Transverse colon (tissue), 4 donors: Measurements from ENCODE around the gene RGL3. TPM values are rescaled to one million over a fixed set of nuclear protein-coding genes. Genes with fewer than 3 reads are reported as not detected.
A peak's percentile ranks its signal among the peaks of the same experiment; 100 is the strongest.
"Not testable (repeated sequence)": the region's sequence is repeated elsewhere in the genome, so short reads cannot be mapped to it uniquely, and the experiment has no call there.

Source experiments
- DNase-seq: peaks from one replicate; pipeline ENCODE4 v3.0.0-alpha.2; 2019
- H3K27ac ChIP-seq, 4 donors: fragments of 200-600 bp; sonication (generic); 2 replicates each; pipeline ENCODE4 v1.5.1; 2016 to 2018; ENCODE audit warnings: inconsistent platforms in 4 of 4
- H3K27me3 ChIP-seq: fragments of 200-600 bp; sonication (generic); 2 replicates; pipeline ENCODE4 v1.5.1; 2017; ENCODE audit warnings: inconsistent platforms
- H3K36me3 ChIP-seq, 4 donors: fragments of 200-600 bp; sonication (generic); 2 replicates each; pipeline ENCODE4 v1.5.1; 2017 to 2019; ENCODE audit warnings: inconsistent platforms in 4 of 4
- H3K4me1 ChIP-seq, 4 donors: fragments of 200-600 bp; sonication (generic); 2 replicates each; pipeline ENCODE4 v1.5.1; 2017 to 2020; ENCODE audit warnings: inconsistent platforms in 4 of 4
- H3K4me3 ChIP-seq, 4 donors: fragments of 200-600 bp; sonication (generic); 1 replicate in 1 of 4; 2 replicates in 3 of 4; pipeline versions ENCODE4 v1.5.1 to v1.6.1; 2017 to 2019; ENCODE audit warnings: inconsistent platforms in 4 of 4
- H3K9me3 ChIP-seq, 2 donors: fragments of 200-600 bp; sonication (generic); 2 replicates each; pipeline ENCODE4 v1.5.1; 2017 to 2019; ENCODE audit warnings: inconsistent platforms in 2 of 2
- EP300 ChIP-seq: sonication (generic); formaldehyde crosslinking; IDR thresholded peaks from one replicate; pipeline ENCODE4 v1.6.1; 2017; ENCODE audit warnings: antibody characterized with exemption, low read depth
- POLR2A ChIP-seq: fragments of 450-650 bp; IDR thresholded peaks from one replicate; pipeline ENCODE4 v1.6.1; 2016; ENCODE audit warnings: antibody characterized with exemption, mild to moderate bottlenecking, moderate library complexity
- POLR2AphosphoS5 ChIP-seq, 3 donors: sonication (generic); formaldehyde crosslinking; IDR thresholded peaks; one replicate each; pipeline ENCODE4 v1.6.1; 2016; ENCODE audit warnings: antibody characterized with exemption in 3 of 3
- WGBS, 2 donors: methylation state at CpG; one replicate each; pipeline ENCODE4 v1.1.5; 2018; ENCODE audit warnings: low coverage in 1 of 2; 5-methylcytosine and 5-hydroxymethylcytosine counted together
- in situ Hi-C, 4 donors: fragments of 200-750 bp; cut with MboI; loops; one replicate each; pipeline versions ENCODE4 v1.15.0 to v1.15.1; 2017; ENCODE audit warnings: low sequenced_read_pairs in 3 of 4, low pct_ligation_motif_present in 1 of 4, low pct_unique_long_range_greater_than_20kb in 1 of 4
- intact Hi-C: fragments of 100-400 bp; cut with DNase I; formaldehyde crosslinking; loops from one replicate; pipeline ENCODE4 v1.15.1; 2023; ENCODE audit warnings: low total_unique reads
- total RNA-seq, 4 donors: library from RNA; depleted of rRNA; stranded (reverse); fragments of >200 nt; gene quantifications; one replicate each; pipeline ENCODE4 v1.1.0, GENCODE V29; 2016
- TF ChIP-seq, protein P1 (sequence below), 5 experiments: fragments of 200-600 bp in 3 of 5; fragments of 450-650 bp in 2 of 5; sonication (generic) in 3 of 5; IDR thresholded peaks; 1 replicate in 2 of 5; 2 replicates in 3 of 5; pipeline ENCODE4 v1.5.1; 2016 to 2017; ENCODE audit warnings: antibody characterized with exemption in 5 of 5, inconsistent platforms in 3 of 5, mild to moderate bottlenecking in 2 of 5, moderate library complexity in 1 of 5

The RGL3 gene
- total RNA-seq, 4 donors from 2014 or later, result 6.7 to 78.9 (median 28.1) TPM

DNA sequence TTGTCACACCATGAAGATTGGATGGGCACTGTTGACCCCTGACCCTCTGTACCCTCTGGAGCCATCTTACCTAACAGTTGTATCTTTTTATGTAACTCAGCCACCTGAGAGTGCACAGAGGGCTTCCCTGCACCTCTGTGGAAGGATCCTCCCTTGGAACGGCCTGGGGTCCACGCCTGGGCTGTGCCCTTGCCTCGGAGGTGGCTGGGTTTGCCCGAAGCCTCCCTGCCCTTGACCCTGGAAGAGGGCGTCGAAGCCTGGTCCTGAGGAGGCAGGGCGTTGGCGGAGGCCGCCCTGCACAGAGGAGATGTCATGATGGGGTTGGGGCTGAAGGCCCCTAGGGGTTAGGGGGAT is 15.6 kb upstream of the RGL3 start:
- WGBS, 2 donors, result 6% methylated on average over 9 of the region's 9 CpGs; no CpG with 5 or more reads in 1 of the 2 donors
- DNase-seq, result no peak
- in situ Hi-C loops, result loop anchor here in 2 of 4 donors (10.0 kb wide), 2 partner anchors 60 to 140 kb away; partner anchors contain the start of genes SWSAP1 (in 1 of the 2) and TSPAN16 (in 1 of the 2)
- TF ChIP-seq, protein P1, sequence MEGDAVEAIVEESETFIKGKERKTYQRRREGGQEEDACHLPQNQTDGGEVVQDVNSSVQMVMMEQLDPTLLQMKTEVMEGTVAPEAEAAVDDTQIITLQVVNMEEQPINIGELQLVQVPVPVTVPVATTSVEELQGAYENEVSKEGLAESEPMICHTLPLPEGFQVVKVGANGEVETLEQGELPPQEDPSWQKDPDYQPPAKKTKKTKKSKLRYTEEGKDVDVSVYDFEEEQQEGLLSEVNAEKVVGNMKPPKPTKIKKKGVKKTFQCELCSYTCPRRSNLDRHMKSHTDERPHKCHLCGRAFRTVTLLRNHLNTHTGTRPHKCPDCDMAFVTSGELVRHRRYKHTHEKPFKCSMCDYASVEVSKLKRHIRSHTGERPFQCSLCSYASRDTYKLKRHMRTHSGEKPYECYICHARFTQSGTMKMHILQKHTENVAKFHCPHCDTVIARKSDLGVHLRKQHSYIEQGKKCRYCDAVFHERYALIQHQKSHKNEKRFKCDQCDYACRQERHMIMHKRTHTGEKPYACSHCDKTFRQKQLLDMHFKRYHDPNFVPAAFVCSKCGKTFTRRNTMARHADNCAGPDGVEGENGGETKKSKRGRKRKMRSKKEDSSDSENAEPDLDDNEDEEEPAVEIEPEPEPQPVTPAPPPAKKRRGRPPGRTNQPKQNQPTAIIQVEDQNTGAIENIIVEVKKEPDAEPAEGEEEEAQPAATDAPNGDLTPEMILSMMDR (IDR thresholded peaks at IDR 0.05), result no peak
- TF ChIP-seq EP300 (no peak), POLR2A (no peak), POLR2AphosphoS5 (IDR thresholded peaks at IDR 0.05) (no peak)
- H3K9me3 ChIP-seq, result no peaks in the 10 kb centered on the region
- peaks cover 0 to 17% (median 7%) of the 10 kb centered on the region in 4 donors for H3K36me3 ChIP-seq
- H3K4me3 ChIP-seq, result peak overlapping the region; percentile 2 to 75 (median 32)
- no peaks in the 10 kb centered on the region for H3K27me3 ChIP-seq
- peaks cover 9 to 18% (median 15%) of the 10 kb centered on the region in 4 donors for H3K4me1 ChIP-seq
- intact Hi-C loops, result no loop called here
- H3K27ac ChIP-seq, result peak overlapping the region; percentile 82 to 92 (median 86)

DNA sequence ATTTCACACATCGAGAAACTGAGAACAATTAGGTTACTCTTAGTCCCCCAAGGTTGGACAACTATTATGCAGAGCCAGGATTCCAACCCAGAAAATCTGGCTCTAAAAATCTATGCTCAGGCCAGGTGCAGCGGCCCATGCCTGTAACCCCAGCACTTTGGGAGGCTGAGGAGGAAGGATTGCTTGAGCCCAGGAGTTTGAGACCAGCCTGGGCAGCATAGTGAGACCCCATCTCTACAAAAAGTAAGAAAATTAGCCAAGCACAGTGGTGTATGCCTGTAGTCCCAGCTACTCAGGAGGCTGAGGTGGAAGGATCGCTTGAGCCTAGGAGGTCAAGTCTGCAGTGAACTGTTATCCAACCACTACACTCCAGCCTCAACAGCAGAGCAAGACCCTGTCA is 14.4 kb upstream of the RGL3 start:
- H3K27me3 ChIP-seq, H3K27ac ChIP-seq, H3K4me3 ChIP-seq, DNase-seq, H3K9me3 ChIP-seq, intact Hi-C loops: not testable (repeated sequence)
- WGBS, 2 donors, result 83 to 100% methylated on average over 1 to 3 of the region's 3 CpGs
- Histone ChIP-seq H3K36me3 (peaks cover 0 to 12% (median 3%) of the 10 kb centered on the region in 4 donors), H3K4me1 (peaks cover 9 to 18% (median 15%) of the 10 kb centered on the region in 4 donors)
- in situ Hi-C loops, result loop anchor here in 2 of 4 donors (10.0 kb wide), 2 partner anchors 59 to 139 kb away; partner anchors contain the start of genes SWSAP1 (in 1 of the 2) and TSPAN16 (in 1 of the 2)

DNA sequence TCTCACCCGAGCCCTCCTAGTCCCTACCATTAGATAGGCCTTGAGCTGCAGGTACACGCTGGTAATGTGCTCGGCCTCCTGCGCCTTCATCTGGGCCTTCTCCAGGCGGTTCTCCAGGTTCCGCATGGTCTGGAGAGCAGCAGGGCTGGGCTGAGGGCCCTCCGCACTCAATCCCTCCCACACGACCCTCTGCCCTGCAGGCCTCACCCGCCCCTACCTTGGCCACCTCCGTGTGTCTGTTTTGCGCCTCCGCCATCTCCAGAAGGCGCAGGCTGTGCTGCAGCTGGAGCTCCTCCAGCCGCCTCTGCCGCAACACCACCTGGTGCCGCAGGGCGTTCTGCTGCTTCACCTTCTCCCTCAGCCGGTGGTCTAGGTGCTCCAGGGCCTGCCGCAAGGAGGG is 7.5 kb upstream of the RGL3 start:
- in situ Hi-C loops (no loop called here), intact Hi-C loops (no loop called here)
- no peaks in the 10 kb centered on the region for H3K9me3 ChIP-seq
- peaks cover under 1 to 17% (median 12%) of the 10 kb centered on the region in 4 donors for H3K4me1 ChIP-seq
- H3K36me3 ChIP-seq, result no peaks in the 10 kb centered on the region
- no peak overlapping the region for H3K27ac ChIP-seq
- H3K27me3 ChIP-seq, result peaks cover 26% of the 10 kb centered on the region
- H3K4me3 ChIP-seq, result no peak overlapping the region
- TF ChIP-seq, protein P1 (IDR thresholded peaks at IDR 0.05), result no peak
- TF ChIP-seq EP300 (no peak), POLR2AphosphoS5 (IDR thresholded peaks at IDR 0.05) (no peak), POLR2A (no peak)
- no peak for DNase-seq
- 94% methylated on average over 19 of the region's 19 CpGs; no CpG with 5 or more reads in 1 of the 2 donors for WGBS, 2 donors

DNA sequence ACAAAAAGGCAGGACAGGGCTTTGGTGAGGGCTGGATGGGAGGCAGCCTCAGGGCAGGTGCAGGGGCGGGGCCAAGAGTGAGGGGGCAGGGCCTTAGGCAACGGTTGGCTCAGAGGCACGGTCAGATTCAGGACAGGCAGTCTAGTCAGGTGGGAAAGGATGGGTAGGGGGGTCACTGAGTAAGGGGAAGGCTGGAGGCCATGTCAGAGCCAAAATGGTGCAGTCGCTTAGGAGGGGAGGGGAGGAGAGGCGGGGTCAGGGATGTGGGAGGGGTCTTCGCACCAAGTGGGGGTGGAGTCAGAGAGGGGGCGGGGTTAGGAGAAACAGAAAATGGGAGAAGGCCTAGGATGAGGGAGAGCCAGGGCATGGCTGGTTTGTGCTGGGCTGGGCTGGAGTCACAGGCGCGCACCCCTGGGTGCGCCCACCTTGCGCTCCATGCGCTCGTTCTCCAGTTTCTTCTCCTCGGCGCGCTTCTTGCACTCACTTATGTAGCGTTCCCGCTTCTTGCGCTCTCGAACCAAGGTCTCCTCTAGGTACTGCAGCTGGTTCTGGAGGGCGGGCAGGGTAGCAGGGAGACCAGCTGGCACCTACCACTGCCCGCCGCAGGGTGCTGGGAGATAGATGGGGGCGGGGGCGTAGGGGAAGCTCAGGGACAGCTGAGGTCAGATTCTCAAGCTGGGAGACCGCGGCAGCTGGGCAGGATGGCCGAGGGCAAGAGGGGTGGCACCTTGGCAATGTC is 6.8 kb upstream of the RGL3 start:
- 87% methylated on average over 28 of the region's 28 CpGs; no CpG with 5 or more reads in 1 of the 2 donors for WGBS, 2 donors
- Histone ChIP-seq H3K4me3 (no peak overlapping the region), H3K36me3 (no peaks in the 10 kb centered on the region), H3K4me1 (peaks cover 3 to 24% (median 19%) of the 10 kb centered on the region in 4 donors), H3K27ac (no peak overlapping the region), H3K27me3 (peaks cover 34% of the 10 kb centered on the region), H3K9me3 (no peaks in the 10 kb centered on the region)
- in situ Hi-C loops, result no loop called here
- DNase-seq, result no peak
- intact Hi-C loops, result no loop called here
- TF ChIP-seq, protein P1 (IDR thresholded peaks at IDR 0.05), result no peak
